Measurements from ENCODE around the gene FIZ1.

FIZ1 gene

GRCh38 chr19:55611983-55612645 is 12.8 kb upstream of the FIZ1 start:
- no peak for DNase-seq

DNA sequence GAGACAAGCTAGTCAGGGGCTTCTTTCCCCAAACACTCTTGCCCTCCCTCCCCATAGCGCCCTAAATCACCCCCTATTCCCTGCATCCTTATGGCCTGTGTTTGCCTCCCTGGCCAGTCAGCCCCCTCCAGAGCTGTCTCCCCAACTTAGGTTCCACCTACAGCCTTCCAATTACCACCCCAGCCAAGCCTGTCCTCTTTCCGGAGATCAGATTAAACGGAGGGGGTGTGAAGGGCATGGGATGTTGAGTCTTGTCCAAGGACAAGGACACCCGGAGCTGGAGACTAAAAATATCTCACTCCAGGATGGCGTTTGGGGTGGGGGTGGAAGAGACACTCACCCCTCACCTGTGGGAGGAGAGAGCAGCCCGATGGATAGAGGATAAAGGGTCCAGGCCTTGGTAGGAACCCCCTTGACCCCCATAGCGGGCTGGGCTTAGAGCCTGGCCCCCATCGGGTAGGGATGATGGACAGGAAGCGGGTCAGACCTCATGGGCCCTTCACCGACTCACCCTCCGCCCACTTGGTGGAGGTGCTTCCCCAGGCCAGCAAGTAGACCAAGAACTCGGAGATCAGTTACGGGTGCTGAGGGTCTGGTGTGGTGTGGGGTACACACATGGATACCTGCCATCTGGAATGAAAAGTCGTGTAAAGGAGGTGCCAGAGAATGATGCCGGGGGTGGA is 12.1 kb upstream of the FIZ1 start:
- DNase-seq = no peak

GRCh38 chr19:55609326-55609725 is 10.0 kb upstream of the FIZ1 start:
- no peak for DNase-seq

DNA sequence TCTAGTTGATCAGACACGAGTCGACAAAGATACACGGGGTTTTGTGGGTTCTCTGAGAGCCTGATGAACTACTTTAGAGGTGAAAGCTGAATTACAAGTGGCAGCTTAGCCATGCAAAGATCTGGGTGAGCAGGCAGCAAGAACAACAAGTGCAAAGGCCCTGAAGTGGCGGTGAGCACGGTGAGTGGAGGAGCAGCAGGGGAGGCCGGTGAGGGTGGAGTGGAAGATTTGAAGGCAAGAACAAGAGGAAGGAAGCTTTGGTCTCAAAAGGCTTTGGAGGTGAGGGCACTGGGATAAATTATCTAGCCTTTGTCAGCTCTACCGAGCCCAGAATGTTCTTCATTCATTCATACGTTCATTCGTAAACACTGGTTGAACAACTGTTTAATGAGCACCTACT is 7.5 kb upstream of the FIZ1 start:
- DNase-seq = no peak

DNA sequence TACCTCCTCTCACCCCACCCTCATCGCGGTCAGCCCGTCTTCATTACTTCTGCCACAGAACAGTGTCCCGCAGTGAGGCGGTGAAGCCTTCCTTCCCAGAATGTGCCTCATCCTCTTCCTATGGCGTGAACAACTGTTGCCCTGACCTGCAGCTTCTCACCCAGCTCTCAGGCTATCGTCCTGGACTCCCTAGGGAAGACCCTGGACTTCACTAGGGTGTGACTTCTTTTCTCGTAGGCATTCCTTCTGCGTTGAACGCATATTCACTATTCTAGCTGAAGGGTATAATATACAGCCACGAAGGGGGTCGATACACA is 7.1 kb upstream of the FIZ1 start:
- DNase-seq = no peak

- peak in 2 of 4 experiments; percentile 27 to 42 for DNase-seq
Measured at GRCh38 chr19:55605637-55606470, 6.5 kb upstream of the FIZ1 start, which contains the start of gene ZNF865. Gene ZNF865, plus strand, starts transcription at chr19:55605647. Its CDS starts 7,972 bp downstream, at chr19:55613619.

- peak; percentile 95 to 97 (median 96) for DNase-seq
Measured at GRCh38 chr19:55605207-55605636, 5.9 kb upstream of the FIZ1 start.

DNA sequence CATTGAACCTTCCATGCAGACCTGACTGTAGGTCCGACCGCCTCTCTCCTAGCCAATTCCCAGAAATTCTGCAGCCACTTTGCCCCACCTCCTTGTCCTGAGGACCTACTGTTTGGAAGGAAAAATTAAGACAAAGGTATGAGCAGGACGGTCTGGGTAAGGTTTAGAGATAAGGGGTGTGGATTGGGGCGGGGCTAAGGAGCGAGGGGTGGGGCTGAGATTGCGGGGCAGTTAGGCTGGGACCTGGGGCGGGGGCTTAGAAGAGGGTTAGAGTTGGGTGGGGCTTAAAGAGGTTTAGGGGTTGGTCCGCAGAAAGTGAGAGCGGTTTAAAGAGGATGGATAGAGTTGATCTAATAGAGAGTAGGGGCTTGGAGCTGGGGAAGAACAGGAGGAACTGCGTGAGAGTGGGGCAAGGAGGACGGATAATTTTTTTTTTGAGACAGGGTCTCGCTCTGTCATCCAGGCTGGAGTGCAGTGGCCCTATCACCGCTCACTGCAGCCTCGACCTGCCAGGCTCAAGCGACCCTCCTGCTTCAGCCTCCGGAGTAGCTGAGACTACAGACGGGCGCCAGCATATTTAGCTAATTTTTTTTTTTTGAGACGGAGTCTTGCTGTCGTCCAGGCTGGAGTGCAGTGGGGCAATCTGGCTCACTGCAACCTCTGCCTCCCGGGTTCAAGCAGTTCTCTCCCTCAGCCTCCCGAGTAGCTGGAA is 4.4 kb upstream of the FIZ1 start:
- no peak for DNase-seq

GRCh38 chr19:55603115-55603514 is 3.8 kb upstream of the FIZ1 start:
- no peak for DNase-seq

GRCh38 chr19:55602104-55603001 is 3.0 kb upstream of the FIZ1 start:
- no peak for DNase-seq

- DNase-seq = no peak
Measured at GRCh38 chr19:55601084-55601483, 1.8 kb upstream of the FIZ1 start.

- DNase-seq = no peak
Measured at GRCh38 chr19:55600662-55601028, 1.3 kb upstream of the FIZ1 start.

- DNase-seq = peak; percentile 70 to 75 (median 72)
Measured at GRCh38 chr19:55599842-55600661, 735 bp upstream of the FIZ1 start, which contains the start of gene ZNF524. Gene ZNF524, plus strand, starts transcription at chr19:55600288. Its CDS starts 1,825 bp downstream, at chr19:55602113.

GRCh38 chr19:55598719-55599467 is 424 bp downstream of the FIZ1 start:
- DNase-seq = peak; percentile 77 to 86 (median 82)

- DNase-seq = no peak
Measured at GRCh38 chr19:55598034-55598433, 1.3 kb downstream of the FIZ1 start.

DNA sequence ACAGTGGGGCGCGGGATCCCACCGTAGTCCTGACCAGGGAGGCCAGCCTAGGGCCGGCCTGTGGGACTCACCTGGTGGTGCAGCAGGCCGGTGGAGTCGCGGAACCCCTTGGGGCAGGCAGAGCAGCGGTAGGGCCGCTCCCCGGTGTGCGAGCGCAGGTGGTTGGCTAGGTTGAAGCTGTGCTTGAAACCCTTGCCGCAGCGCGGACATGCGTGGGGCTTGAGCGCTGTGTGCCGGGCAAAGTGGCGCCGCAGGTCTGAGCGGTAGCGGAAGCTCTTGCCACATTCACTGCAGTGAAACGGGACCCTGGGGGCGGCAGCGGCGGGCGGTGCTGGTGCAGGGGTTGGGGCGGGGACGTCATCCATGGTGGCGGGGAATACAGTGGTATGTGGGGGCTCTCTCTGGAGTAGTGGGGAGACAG is 1.8 kb downstream of the FIZ1 start:
- DNase-seq = no peak

DNA sequence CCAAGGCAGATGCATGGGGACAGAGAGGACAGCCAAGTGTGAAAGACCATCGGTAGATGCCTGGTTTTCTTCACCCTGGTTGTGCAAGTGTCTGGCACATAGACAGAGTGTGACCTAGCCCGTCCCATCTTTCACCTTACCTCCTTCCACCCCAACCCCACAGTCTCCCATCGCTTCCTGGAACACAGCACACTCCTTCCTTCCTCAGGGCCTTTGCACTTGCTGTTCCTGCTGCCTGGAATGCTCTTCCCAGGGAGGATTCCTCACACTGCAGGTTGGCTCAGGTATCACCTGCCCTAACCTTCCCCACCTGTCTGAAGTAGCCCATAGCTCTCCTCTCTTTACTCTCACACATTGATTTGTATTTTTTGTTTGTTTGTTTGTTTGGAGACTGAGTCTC is 3.0 kb downstream of the FIZ1 start:
- no peak for DNase-seq

DNA sequence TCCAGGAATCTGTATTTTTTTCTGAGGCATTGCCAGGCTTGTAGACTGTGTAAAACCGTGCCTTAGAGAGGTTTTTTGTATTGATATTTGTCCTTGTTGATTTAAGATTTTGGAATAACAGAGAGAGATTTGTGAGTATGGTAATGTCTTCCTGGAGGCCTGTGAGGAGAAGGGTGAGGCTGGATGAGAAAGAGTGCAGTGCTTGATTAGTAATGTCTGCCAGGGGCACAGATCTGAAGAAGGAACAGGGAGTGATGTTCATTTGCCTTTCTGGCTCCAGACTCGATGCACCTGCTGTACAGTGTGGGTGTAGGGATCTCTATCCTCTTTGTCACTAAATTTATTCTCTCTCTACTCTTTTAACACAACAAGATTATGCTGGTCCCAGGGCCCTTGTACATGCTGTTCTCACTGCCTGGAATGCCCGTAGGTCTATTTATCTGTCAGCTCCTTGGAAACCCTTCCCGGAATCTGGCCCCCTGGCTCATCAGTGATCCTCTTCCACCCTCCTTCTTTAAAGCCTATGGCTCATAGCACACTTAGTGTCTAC is 4.2 kb downstream of the FIZ1 start:
- no peak for DNase-seq

DNA sequence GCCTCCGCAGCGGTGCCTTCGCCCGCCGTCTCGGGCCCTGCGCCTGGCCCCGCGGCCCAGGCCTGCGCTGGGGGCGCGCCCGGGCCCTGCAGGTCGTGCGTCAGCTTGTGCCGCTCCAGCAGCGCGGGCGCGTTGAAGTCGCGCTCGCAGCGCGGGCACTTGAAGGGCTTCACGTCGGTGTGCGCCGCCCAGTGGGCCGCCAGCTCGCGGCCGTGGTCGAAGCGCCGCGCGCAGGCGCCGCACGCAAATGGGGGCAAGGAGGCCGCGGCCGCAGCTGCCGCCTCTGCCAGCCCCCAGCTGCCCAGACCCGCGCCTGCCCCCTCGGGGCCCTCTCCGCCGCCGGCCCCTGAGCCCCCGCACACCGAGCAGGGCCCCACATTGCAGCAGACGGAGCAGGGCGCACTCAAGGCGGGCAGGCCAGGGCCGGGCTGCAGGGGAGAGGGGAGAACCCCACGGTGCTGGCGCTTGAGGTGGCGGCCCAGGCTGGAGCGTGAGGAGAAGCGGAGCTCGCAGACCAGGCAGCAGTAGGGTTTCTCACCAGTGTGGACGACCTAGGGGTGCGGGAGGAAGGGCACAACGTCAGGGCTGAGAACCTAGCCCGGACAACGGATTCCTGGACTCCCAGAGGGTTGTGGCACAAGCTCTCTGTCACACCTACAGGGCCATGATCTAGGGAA is 6.1 kb downstream of the FIZ1 start:
- no peak for DNase-seq
